Breast epithelium (tissue), 4 donors: Measurements from ENCODE around the gene C1QTNF9B. TPM values are rescaled to one million over a fixed set of nuclear protein-coding genes. Genes with fewer than 3 reads are reported as not detected.
"Not testable (repeated sequence)": the region's sequence is repeated elsewhere in the genome, so short reads cannot be mapped to it uniquely, and the experiment has no call there.

Experiments
- DNase-seq, 2 donors: peaks; one replicate each; pipeline ENCODE4 v3.0.0-alpha.2; 2019; ENCODE audit warnings: low spot score in 2 of 2
- H3K27ac ChIP-seq, 2 donors: fragments of 200-600 bp; sonication (generic) in 1 of 2; one replicate each; pipeline ENCODE4 v1.5.1; 2016 to 2019; ENCODE audit warnings: mild to moderate bottlenecking in 1 of 2
- H3K27me3 ChIP-seq, 2 donors: fragments of 200-600 bp; sonication (generic) in 1 of 2; one replicate each; pipeline versions ENCODE4 v1.5.1 to v1.6.0; 2017 to 2019; ENCODE audit warnings: control low read depth in 1 of 2, mild to moderate bottlenecking in 1 of 2
- H3K36me3 ChIP-seq: fragments of 200-600 bp; one replicate; pipeline ENCODE4 v1.5.1; 2019
- H3K4me1 ChIP-seq, 2 donors: fragments of 200-600 bp; sonication (generic); one replicate each; pipeline ENCODE4 v1.5.1; 2016 to 2019; ENCODE audit warnings: control low read depth in 1 of 2
- H3K4me3 ChIP-seq, 3 donors: fragments of 200-600 bp; sonication (generic); 1 replicate in 2 of 3; 2 replicates in 1 of 3; pipeline ENCODE4 v1.5.1; 2016 to 2019; ENCODE audit warnings: mild to moderate bottlenecking in 3 of 3, moderate library complexity in 2 of 3
- H3K9me3 ChIP-seq, 2 donors: fragments of 200-600 bp; sonication (generic) in 1 of 2; one replicate each; pipeline ENCODE4 v1.5.1; 2016 to 2019; ENCODE audit warnings: control low read depth in 1 of 2
- CTCF ChIP-seq, 3 donors: fragments of 450-650 bp; IDR thresholded peaks; one replicate each; pipeline ENCODE4 v1.5.1; 2016 to 2017; ENCODE audit warnings: antibody characterized with exemption in 3 of 3, mild to moderate bottlenecking in 3 of 3, moderate library complexity in 3 of 3
- POLR2A ChIP-seq: fragments of 450-650 bp; IDR thresholded peaks from one replicate; pipeline ENCODE4 v1.6.1; 2016; ENCODE audit warnings: antibody characterized with exemption, mild to moderate bottlenecking, moderate library complexity
- POLR2AphosphoS5 ChIP-seq, 3 donors: sonication (generic); formaldehyde crosslinking; IDR thresholded peaks; one replicate each; pipeline ENCODE4 v1.6.1; 2017; ENCODE audit warnings: antibody characterized with exemption in 3 of 3
- intact Hi-C: fragments of 100-400 bp; cut with DNase I; formaldehyde crosslinking; loops from one replicate; pipeline ENCODE4 v1.15.1; 2023; ENCODE audit warnings: low total_unique reads
- total RNA-seq, 3 donors: library from RNA; depleted of rRNA; stranded (reverse); fragments of >200 nt; gene quantifications; one replicate each; pipeline ENCODE4 v1.1.0, GENCODE V29; 2016

The C1QTNF9B gene
- total RNA-seq, 3 donors from 2014 or later, result 0.32 TPM; not detected in 2

GRCh38 chr13:23883255-23883654, 14.0 kb downstream of the C1QTNF9B start:
- intact Hi-C loops, result no loop called here
- Histone ChIP-seq H3K27ac (no peak overlapping the region), H3K27me3 (no peaks in the 10 kb centered on the region), H3K4me3 (no peak overlapping the region), H3K4me1 (peaks cover 0 to 6% of the 10 kb centered on the region in 2 donors), H3K36me3 (no peaks in the 10 kb centered on the region), H3K9me3 (no peaks in the 10 kb centered on the region)
- DNase-seq, result no peak
- no peak for TF ChIP-seq POLR2A
- no peak for TF ChIP-seq POLR2AphosphoS5 (IDR thresholded peaks at IDR 0.05)
- TF ChIP-seq CTCF (IDR thresholded peaks at IDR 0.05), result no peak

DNA sequence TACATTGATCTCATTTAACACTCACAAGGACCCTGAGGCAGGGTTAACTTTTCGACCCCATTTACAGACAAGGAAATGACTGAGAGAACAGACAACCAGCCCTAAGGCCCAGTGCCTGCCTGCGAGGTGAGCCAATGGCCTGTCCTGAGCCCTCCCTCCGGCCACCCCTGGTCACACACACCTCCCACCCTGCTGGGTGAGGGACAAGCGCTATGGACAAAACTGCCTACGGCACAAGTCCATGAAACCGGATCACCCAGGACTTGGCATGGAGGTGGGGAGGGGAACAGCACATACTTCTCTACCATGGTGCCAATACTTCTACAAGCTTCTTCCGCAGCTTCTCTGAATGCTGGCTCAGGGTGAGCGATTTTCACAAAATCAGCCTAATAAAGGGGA, 15.9 kb downstream of the C1QTNF9B start:
- H3K27ac ChIP-seq, H3K4me1 ChIP-seq, H3K36me3 ChIP-seq, DNase-seq, intact Hi-C loops, H3K9me3 ChIP-seq, H3K4me3 ChIP-seq, H3K27me3 ChIP-seq: not testable (repeated sequence)

DNA sequence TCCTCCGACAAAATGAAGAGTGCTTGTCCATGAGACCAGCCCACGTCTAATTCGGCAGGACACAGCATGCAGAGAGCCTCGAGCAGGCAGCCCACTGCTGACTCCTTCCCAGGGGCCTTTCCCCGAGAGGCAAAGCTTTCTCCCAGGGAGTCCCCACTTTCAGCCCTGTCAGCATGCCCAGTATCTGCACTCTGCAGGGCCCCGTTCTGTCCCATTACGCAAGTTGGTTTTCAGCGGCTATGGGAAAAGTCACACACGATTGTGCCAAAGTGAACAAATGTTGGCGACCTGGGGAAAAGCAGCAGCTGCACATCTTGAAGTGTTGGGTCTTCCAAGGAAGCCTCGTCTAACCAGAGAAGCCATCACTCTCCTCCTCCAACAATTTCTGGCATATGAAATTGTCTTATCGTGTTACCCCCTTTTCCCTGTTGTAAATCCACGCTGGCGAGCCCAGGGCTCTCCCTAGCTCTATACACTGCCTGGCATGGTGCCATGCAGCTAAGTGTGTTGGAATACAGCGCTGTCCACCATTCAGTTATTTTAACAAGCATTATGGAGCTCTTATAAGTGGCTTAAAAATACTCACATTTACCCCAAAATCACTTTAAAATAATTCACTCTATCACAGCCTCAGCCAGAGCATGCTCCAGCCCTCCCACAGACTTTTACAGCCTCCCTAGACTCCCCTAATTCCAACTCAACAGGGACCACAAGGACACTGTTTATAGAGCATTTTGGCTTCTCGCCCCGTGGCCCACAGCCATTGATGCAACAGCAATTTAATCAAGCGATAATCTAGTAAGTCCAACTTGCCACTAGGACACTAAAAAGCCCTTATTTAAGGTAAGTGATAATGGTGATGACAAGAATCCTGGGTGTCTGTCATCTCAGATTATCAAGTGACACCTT, 16.6 kb downstream of the C1QTNF9B start:
- H3K4me3 ChIP-seq, intact Hi-C loops, H3K36me3 ChIP-seq, DNase-seq, H3K9me3 ChIP-seq, H3K27me3 ChIP-seq, H3K27ac ChIP-seq, H3K4me1 ChIP-seq: not testable (repeated sequence)

- H3K36me3 ChIP-seq, result no peaks in the 10 kb centered on the region
- TF ChIP-seq POLR2A, result no peak
- no peak for TF ChIP-seq POLR2AphosphoS5 (IDR thresholded peaks at IDR 0.05)
- TF ChIP-seq CTCF (IDR thresholded peaks at IDR 0.05), result no peak
- H3K27ac ChIP-seq, result no peak overlapping the region
- intact Hi-C loops, result loop anchor here (10.0 kb wide), 1 partner anchor 412 kb away; no protein-coding TSS in a partner anchor
- H3K9me3 ChIP-seq, result no peaks in the 10 kb centered on the region
- H3K27me3 ChIP-seq, result no peaks in the 10 kb centered on the region
- no peak for DNase-seq
- no peaks in the 10 kb centered on the region for H3K4me1 ChIP-seq
- no peak overlapping the region for H3K4me3 ChIP-seq
Measured at GRCh38 chr13:23877286-23877685, 20.0 kb downstream of the C1QTNF9B start.

- intact Hi-C loops, result loop anchor here (10.0 kb wide), 1 partner anchor 411 kb away; no protein-coding TSS in a partner anchor
- TF ChIP-seq POLR2A (no peak), POLR2AphosphoS5 (IDR thresholded peaks at IDR 0.05) (no peak), CTCF (IDR thresholded peaks at IDR 0.05) (no peak)
- Histone ChIP-seq H3K9me3 (no peaks in the 10 kb centered on the region), H3K27ac (no peak overlapping the region), H3K4me1 (no peaks in the 10 kb centered on the region), H3K36me3 (no peaks in the 10 kb centered on the region), H3K27me3 (no peaks in the 10 kb centered on the region), H3K4me3 (no peak overlapping the region)
- DNase-seq, result no peak
Measured at GRCh38 chr13:23876265-23876664, 21.0 kb downstream of the C1QTNF9B start.

GRCh38 chr13:23871616-23872220, 25.6 kb downstream of the C1QTNF9B start:
- no peaks in the 10 kb centered on the region for H3K4me1 ChIP-seq
- intact Hi-C loops, result loop anchor here (10.0 kb wide), 1 partner anchor 407 kb away; no protein-coding TSS in a partner anchor
- DNase-seq, result no peak
- no peak overlapping the region for H3K4me3 ChIP-seq
- no peaks in the 10 kb centered on the region for H3K9me3 ChIP-seq
- no peak overlapping the region for H3K27ac ChIP-seq
- H3K27me3 ChIP-seq, result no peaks in the 10 kb centered on the region
- H3K36me3 ChIP-seq, result no peaks in the 10 kb centered on the region
- no peak for TF ChIP-seq POLR2AphosphoS5 (IDR thresholded peaks at IDR 0.05)
- no peak for TF ChIP-seq POLR2A
- TF ChIP-seq CTCF (IDR thresholded peaks at IDR 0.05), result peak; percentile 69 to 81 (median 74)
